Measurements from ENCODE around the gene GPX3. TPM values are rescaled to one million over a fixed set of nuclear protein-coding genes. Genes with fewer than 3 reads are reported as not detected.

The GPX3 gene, protein sequence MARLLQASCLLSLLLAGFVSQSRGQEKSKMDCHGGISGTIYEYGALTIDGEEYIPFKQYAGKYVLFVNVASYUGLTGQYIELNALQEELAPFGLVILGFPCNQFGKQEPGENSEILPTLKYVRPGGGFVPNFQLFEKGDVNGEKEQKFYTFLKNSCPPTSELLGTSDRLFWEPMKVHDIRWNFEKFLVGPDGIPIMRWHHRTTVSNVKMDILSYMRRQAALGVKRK
- polyA plus RNA-seq (2012; ENCODE audit: insufficient read depth, insufficient read length) = not detected

DNA sequence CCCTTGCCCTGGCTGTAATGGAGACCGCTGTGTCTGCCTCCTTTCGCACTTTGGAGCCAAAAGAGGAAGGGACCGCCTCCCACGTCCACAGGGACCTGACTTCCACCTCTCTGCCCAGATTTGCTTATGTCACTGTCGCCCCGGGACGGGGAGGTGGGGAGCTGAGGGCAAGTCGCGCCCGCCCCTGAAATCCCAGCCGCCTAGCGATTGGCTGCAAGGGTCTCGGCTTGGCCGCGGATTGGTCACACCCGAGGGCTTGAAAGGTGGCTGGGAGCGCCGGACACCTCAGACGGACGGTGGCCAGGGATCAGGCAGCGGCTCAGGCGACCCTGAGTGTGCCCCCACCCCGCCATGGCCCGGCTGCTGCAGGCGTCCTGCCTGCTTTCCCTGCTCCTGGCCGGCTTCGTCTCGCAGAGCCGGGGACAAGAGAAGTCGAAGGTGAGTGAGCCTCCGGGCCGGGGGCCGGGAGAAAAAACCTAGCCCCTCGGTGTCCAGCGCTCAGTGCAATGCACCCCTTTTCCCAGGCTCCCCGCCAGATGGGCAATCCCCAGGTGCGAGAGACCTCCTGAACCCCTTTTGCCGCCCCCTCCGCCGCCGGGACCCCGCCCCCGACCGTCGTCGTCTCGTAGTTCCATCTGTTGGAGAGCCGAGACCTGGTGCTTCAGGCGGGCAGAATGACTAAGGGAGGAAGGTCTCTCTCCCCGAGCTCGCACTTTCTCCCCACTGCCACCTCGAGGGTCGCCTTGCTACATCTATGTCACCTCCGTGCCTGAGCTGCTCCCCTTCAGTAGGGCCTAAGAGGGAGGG lies at the start of gene GPX3:
GPX3 (plus strand) TSS at position 288 of the 807 bp plus-strand sequence; CDS start at position 352, 64 bp downstream.
- DNase-seq (ENCODE audit: low read depth, low spot score) = no peak
- no peak within 1 kb of the TSS for H3K4me3 ChIP-seq (ENCODE audit: low read length)

DNA sequence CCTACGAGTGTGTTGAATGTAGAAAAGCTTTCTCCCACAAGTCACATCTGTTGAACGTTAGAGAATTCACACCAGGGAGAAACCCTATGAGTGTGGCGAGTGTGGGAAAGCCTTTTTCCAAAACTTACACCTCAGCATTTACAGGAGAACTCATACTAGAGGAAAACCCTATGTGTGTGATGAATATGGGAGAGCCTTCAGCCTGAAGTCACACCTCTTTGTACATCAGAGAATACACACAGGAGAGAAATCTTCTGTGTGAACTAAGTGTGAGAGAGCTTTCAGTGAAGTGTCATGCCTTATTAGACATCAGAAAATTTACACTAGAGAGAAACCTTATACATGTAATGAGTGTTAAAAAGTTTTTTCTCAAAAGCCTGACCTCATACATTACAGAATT lies 41.8 kb upstream of the GPX3 start:
- no peak overlapping the region for H3K4me3 ChIP-seq (ENCODE audit: low read length)
- DNase-seq (ENCODE audit: low read depth, low spot score) = no peak

DNA sequence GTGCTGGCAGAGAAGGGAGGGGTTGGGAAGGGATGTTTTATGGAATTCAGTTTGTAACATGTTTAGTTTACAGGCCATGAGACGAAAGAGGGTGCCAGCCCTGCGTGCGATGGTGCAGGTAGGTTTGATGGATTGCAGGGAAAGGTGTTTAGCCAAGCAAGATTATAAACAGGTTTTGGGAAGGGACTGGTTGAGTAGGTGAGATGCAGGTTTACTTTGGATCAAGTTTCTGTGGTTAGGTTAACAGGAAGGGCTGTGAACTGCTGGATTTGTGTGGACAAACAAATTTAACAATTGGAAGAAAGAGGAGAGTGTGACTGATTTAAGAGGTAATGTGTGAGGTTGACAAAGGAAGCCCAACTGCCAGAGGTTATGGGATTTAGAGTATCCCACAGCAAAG lies 32.6 kb upstream of the GPX3 start:
- no peak for DNase-seq (ENCODE audit: low read depth, low spot score)
- H3K4me3 ChIP-seq (ENCODE audit: low read length) = no peak overlapping the region

DNA sequence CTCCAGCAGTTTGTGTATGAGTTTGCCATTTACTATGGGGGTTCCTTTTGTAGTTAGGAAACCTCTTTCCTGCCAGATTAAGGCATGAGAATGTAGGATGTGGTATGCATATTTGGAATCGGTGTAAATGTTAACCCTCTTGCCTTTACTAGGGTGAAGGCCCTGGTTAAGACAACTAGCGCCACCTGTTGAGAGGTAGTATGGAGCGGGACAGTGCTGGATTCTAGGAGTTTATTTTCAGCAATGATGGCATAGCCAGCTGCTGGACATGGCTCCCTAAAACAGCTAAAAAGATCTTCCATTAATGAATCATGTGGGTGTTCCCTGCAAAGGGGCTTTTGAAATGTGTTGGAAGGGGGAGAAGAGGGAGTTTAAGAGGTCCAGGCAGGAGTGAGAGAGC lies 30.7 kb upstream of the GPX3 start:
- DNase-seq (ENCODE audit: low read depth, low spot score) = peak; percentile 21

DNA sequence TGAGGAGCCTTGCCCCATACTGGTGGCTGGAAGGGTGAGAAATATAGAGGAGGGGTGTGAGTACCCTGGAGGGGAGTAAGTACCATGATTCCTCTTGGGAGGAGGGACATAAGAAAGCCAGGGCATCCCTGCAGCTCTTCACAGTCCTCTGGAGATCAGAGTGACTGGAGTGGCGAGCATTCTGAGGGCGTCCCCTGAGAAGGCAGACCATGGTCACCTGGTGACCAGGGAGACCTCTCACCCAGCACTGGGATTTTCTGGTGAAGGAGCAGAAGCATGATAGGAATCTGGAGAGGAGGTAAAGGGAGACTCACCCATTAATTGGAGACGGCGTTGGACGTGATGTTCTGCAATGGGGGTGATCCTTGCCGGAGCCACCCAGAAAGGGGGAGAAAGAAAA lies 27.7 kb upstream of the GPX3 start:
- H3K4me3 ChIP-seq (ENCODE audit: low read length) = no peak overlapping the region
- DNase-seq (ENCODE audit: low read depth, low spot score) = no peak

More for the DNA sequence above, 30.7 kb upstream of the GPX3 start:
- H3K4me3 ChIP-seq (ENCODE audit: low read length) = no peak overlapping the region

DNA sequence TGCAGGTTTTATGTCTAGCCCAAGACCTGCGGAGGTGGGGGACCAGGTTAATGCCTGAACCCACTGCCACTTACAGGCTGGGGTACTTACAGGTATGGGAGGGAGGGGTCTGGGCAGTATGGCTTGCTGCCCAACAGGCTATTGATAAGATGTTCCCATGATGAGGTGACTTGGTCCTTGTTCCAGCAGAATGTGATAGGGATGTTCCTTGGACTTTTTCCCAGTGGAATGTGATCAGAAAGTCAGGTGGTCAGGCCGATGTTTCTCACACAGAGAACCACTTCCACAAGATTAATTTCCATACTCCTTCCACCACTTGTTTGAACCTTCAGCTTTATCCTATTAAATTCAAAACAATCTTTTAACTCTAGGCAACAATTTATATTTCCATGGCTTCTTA lies 27.0 kb upstream of the GPX3 start:
- no peak for DNase-seq (ENCODE audit: low read depth, low spot score)
- H3K4me3 ChIP-seq (ENCODE audit: low read length) = no peak overlapping the region

DNA sequence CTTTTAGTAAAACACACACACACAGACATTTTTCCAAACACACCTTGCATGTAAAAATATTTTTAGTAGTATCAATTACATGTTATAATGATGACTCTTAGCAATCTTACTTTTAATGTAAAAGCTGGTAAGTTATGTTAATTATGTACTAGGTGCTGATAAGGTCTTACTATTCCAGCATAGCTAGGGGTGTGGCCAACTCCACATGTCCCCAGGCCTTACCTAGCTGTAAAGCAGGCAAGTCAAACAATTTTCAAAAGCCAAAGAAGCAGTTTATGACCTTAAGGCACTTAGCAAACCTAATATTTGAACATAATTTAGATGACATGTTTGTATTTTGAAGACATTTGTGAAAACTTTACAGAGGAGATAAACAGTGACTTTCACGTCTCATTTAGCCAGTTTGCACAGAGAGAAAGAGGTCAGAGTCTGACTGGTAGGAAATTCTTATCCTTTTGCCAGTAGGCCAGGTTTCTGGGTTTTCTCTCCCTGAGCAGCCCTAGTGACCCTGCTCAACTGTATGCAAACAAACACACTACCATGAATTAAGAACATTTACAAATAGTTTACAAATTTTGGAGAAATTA lies 26.5 kb upstream of the GPX3 start:
- no peak for DNase-seq (ENCODE audit: low read depth, low spot score)
- no peak overlapping the region for H3K4me3 ChIP-seq (ENCODE audit: low read length)

DNA sequence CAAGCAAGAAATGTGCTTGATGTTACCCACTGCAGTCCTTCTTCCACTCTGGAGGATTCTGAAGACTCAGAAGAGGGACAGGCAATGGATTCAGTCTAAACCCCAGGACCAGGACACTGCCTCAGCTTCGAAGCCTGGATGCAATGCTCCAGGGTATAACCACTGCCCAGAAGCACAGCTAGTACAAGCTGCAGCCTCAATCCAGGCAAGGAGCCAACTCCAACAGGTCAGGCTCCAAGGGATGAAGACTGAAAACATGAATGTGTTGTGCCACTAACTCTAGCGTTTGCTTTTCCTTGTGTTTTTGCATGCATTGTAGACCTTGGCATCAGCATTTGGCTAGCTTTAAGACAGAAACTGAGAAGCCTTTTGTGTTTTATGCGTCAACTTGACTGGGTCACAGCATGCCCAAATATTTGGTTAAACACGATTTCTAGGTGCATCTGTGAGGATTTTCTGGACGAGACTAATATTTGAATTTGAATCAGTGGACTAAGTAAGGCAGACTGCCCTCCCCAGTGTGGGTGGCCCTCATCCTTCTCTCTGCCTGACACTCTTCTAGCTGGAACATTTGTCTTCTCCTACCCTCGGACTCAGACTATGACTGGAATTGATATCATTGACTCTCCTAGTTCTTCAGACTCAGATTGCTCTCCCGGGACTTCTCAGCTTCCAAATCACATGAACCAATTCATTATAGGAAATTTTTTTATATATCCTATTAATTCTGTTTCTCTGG lies 20.5 kb upstream of the GPX3 start:
- no peak for DNase-seq (ENCODE audit: low read depth, low spot score)
- no peak overlapping the region for H3K4me3 ChIP-seq (ENCODE audit: low read length)

DNA sequence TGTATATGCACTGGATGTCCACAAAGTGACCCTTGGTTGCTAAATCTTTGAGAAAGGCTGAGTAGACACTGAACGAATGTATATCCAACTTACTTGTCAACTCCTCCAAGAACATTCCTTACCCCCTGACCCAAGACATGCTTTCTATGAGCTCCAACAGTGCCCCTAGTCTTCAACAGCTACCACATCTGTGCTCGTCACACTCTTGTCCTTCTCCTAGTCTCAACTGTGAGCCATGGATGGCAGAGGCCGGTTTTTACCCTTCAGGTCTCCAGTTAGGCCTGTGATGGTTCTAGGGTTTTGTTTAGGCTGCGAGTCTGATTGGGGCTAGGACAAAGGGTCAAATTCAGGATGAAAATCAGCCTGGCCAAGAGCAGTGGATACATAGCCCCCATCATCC lies 19.0 kb upstream of the GPX3 start:
- H3K4me3 ChIP-seq (ENCODE audit: low read length) = no peak overlapping the region

DNA sequence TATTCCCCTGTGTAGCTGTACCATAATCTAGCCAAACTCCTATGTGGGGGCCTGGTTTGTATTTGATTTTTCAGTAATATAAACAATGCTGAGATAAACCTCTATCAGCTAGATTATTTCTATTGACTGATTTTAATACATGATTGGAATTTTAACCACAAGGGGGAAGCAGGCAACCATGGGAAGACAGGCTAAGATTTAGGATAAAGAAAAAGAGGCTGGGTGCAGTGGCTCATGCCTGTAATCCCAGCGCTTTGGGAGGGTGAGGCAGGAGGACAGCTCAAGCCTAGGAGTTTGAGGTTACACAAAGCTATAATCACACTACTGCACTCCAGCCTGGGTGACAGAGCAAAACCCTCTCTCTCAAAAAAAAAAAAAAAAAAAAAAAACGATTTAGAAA lies 18.1 kb upstream of the GPX3 start:
- no peak overlapping the region for H3K4me3 ChIP-seq (ENCODE audit: low read length)
- no peak for DNase-seq (ENCODE audit: low read depth, low spot score)

More for the DNA sequence above, 19.0 kb upstream of the GPX3 start:
- no peak for DNase-seq (ENCODE audit: low read depth, low spot score)

DNA sequence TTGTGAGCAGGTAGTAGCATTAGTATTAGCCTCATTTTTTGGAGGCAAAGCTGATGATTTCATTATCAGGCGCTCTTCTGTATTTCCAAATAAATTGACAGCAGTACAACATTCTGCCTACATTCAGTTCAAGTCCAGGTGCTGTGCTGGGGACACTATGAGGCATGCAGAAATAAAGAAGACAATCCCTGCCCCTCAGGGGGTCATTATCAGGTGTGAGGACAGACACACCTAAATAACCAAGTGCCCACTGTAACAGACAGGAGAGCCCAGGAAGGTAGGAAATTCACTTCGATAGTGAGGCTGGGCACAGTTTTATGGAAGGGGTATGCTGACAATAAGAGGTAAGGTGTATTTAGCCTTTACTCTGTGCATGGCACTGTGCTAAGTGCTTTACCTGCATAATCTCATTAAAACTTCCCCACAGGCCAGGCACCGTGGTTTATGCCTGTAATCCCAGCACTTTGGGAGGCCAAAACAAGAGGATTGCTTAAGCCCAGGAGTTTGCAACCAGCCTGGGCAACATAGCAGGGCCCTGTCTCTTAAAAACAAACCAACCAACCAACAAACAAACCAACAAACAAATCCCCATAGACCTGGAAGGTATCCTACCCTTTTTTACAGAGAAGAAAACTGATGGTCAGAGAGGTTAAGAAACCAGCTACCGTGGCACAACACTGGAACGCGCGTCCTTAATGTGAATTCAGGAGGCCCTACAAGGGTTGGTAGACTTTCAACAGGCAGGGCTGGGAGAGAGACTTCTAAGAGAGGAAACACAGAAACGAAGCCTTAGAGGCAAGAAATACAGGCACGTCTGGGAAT lies 17.5 kb upstream of the GPX3 start:
- DNase-seq (ENCODE audit: low read depth, low spot score) = no peak
- no peak overlapping the region for H3K4me3 ChIP-seq (ENCODE audit: low read length)

DNA sequence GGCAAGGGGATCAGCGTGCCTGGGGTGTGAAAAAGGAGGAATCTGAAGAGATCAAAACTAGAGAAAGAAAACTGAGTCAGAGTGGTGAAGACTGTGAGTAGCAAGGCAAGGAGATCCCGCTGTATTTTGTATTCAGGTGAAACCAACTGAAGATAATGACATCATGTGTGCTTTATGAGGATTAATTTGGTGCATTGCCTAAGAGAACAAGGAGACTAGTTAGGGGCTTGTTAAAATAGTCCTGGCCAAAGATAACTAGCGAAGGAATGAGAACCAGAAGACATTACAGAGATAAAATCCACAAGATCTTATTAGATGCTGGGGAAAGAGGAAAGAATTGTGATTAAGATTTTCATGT lies 16.9 kb upstream of the GPX3 start:
- no peak for DNase-seq (ENCODE audit: low read depth, low spot score)
- no peak overlapping the region for H3K4me3 ChIP-seq (ENCODE audit: low read length)

DNA sequence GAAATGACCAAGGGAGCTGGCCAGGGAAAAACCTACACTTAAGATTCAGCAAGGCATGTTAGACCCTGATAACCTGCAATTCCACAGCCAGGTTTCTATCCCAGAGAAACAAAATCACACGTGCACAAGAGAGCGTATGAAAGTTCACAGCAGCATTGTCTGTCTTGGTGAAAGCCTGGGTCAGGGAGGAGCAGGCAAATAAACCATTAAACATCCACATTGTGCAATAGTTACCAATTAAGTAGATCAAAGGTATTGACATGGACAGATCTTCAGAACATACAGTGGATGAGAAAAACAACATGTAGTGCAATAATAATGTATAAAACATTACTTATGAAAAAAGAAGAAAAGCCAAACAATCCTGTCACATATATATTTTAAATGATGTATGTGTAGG lies 15.9 kb upstream of the GPX3 start:
- no peak for DNase-seq (ENCODE audit: low read depth, low spot score)
- H3K4me3 ChIP-seq (ENCODE audit: low read length) = no peak overlapping the region

DNA sequence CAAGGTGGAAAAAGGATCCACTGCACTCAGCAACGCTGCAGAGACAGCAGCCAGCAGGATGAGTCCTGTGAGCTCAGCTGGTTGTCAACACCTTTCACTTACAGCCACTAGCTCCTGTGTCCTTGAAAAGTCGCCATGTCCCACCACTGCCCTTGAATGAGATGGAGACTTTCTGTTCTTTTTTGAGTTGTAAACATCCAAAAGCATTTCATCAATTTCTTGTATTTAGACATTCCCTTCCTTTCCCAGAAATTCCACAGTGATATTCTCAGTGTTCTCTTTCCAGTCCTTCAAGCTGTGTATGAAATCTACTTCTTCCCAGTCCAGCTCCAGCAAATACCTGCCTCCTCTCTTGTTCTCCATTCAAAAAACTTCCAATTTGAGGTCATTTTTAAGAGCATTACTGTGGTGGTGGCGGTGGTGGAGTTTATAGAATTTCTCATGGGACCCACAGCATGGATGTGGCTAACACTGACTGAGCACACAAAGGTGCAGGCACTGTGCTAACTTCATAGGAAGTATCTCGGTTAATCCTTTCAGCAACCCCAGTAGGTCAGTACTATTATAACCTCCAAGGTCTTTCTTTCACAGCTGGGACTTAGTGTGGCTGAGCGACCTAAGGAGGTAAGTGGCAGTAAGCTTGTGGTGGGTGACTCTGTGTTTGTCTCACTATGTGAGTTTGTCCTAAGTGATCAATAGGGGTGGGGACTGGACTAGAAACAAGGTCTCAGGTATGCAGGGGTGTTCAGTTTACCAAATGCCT lies 15.0 kb upstream of the GPX3 start:
- DNase-seq (ENCODE audit: low read depth, low spot score) = no peak
- H3K4me3 ChIP-seq (ENCODE audit: low read length) = no peak overlapping the region

DNA sequence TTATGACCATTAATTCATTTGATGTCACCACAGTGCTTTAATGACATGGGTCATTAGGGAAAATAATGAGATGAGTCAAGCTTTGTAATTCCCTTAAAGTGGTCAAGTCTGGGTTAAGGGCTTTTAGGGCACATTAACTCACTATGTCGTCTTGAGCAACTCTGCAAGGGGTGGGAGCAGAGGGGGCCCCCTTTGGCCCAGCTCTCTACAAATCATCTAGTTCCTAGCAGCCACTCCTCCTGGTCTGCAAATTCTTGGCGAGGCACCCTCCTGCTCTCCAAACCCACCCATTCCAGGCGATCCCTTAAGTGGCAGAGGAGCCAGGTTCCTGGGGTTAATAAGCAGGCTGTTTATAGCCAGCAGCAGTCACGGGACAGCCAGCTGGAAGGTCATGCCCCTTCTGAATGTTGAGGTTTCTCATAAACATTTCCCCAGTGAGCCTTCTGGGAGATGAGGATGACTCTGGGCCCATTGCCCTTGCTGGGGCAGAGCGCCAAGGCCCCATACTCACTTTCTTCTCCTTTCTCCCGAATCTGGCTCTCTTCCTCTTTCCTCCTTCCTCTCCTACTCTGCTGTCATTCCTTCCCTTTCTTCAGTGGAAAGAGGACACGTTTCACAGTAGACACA lies 14.3 kb upstream of the GPX3 start:
- no peak for DNase-seq (ENCODE audit: low read depth, low spot score)
- no peak overlapping the region for H3K4me3 ChIP-seq (ENCODE audit: low read length)

DNA sequence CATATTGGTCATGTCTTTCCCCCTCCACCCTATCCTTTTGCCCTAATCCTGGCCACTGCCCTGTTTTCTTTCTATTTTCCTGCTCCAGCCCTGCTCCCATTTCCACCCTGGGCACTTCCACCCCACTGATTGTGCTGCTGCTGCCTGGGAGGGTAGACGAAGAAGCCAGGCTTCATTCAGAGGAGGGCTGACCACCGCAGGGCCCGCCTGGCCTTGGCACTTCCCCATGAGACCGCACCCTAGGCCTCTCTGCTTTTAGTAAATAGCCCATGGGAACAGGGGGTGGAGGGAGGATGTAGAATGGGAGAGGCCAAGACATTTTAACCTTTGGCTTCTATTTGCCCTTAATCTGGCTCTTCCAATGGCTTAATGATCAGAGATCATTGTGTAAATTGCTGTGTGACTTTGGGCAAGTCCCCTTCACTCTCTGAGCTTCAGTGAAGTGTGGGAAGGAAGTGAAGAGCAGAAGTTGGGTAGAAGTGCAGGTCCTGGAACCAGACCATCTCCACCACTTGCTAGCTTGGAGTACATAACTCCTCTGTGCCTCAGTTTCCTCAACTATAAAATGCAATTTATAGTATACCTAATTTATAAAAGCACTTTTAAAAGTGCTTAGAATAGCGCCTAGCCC lies 13.6 kb upstream of the GPX3 start:
- no peak overlapping the region for H3K4me3 ChIP-seq (ENCODE audit: low read length)
- no peak for DNase-seq (ENCODE audit: low read depth, low spot score)

DNA sequence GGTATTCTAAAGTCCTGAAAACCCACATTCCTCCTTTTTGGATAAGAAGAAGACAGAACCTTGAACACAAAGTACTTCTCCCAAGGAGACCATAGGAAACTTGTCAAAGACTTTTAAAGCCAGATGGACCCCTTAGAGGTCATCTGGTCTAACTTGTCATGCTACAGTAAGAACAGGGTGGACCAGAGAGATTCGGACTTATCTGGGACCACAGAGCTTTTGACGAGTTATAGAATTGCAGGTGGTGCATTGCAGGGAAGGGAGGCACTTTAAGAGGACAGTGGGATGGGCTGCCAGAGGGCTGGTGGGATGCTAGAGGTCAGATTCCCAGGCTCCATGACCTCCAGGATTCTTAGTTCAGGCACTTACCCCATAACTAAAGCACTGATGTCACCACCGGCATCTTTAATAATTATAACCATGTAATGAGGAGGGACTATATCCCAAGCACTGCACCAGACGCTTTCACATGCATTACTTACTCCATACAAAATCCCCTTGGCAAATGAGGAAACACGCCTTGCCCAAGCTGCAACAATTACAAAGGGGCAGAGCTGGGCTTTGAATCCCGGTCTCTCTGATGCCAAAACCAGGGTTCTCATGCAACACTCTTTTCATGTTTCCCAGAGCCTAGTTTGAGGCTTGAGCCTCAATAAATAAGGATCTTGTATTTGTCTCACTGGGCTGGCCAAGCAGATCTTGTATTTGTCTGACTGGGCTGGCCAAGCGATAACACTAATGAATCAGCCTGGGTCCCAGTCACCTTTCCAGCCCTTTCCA lies 12.8 kb upstream of the GPX3 start:
- DNase-seq (ENCODE audit: low read depth, low spot score) = no peak

More for the DNA sequence above, 12.8 kb upstream of the GPX3 start:
- H3K4me3 ChIP-seq (ENCODE audit: low read length) = no peak overlapping the region

Measured in Jurkat, Clone E6-1 (cell line).